ENCODE measurements around the gene STK11IP. TPM values are rescaled to one million over a fixed set of nuclear protein-coding genes. Genes with fewer than 3 reads are reported as not detected.

STK11IP gene
- total and polyA plus RNA-seq, 2 of the 13 experiments (the other 11 are each of a cell fraction or from before 2014, with no cell fraction given) = 12.8 to 24.0 TPM

- TF ChIP-seq ZFYVE20 (CRISPR knock-in tag; IDR thresholded peaks at IDR 0.05; ENCODE audit: borderline replicate concordance, low read depth) = no peak
- no peak for TF ChIP-seq LRRFIP1 (CRISPR knock-in tag; conservative IDR thresholded peaks at IDR 0.05)
- TF ChIP-seq, protein P1, sequence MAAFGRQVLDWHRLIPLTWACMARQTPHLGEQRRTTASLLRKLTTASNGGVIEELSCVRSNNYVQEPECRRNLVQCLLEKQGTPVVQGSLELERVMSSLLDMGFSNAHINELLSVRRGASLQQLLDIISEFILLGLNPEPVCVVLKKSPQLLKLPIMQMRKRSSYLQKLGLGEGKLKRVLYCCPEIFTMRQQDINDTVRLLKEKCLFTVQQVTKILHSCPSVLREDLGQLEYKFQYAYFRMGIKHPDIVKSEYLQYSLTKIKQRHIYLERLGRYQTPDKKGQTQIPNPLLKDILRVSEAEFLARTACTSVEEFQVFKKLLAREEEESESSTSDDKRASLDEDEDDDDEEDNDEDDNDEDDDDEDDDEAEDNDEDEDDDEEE (CRISPR knock-in tag; IDR thresholded peaks at IDR 0.05) = no peak
- TF ChIP-seq KLF16 (CRISPR knock-in tag; IDR thresholded peaks at IDR 0.05) = no peak; a peak in 1 of 4 replicates
- TF ChIP-seq ZNF367 (CRISPR knock-in tag; IDR thresholded peaks at IDR 0.05; ENCODE audit: borderline replicate concordance) = no peak
- no peak for TF ChIP-seq ZNF713 (CRISPR knock-in tag; IDR thresholded peaks at IDR 0.05)
- no peak for TF ChIP-seq IKZF4 (CRISPR knock-in tag; IDR thresholded peaks at IDR 0.05; ENCODE audit: borderline replicate concordance, low read depth, not compliant biosample characterization)
- TF ChIP-seq, protein P2, sequence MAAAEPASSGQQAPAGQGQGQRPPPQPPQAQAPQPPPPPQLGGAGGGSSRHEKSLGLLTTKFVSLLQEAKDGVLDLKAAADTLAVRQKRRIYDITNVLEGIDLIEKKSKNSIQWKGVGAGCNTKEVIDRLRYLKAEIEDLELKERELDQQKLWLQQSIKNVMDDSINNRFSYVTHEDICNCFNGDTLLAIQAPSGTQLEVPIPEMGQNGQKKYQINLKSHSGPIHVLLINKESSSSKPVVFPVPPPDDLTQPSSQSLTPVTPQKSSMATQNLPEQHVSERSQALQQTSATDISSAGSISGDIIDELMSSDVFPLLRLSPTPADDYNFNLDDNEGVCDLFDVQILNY (CRISPR knock-in tag; conservative IDR thresholded peaks at IDR 0.05) = no peak
- no peak for TF ChIP-seq ZNF552 (CRISPR knock-in tag; IDR thresholded peaks at IDR 0.05; ENCODE audit: borderline replicate concordance)
- no peak for TF ChIP-seq YEATS4 (CRISPR knock-in tag; IDR thresholded peaks at IDR 0.05; ENCODE audit: borderline replicate concordance)
- 0 out of 2 replicates have a peak, but pooled peaks have one; percentile 4 for TF ChIP-seq ZBTB33 (CRISPR knock-in tag; IDR thresholded peaks at IDR 0.05)
- TF ChIP-seq MED13 (CRISPR knock-in tag; IDR thresholded peaks at IDR 0.05) = 0 out of 2 replicates have a peak, but pooled peaks have one; percentile 62
- no peak for TF ChIP-seq MLX (CRISPR knock-in tag; IDR thresholded peaks at IDR 0.05)
- peak; percentile 52; the same call in 1 of the 2 replicates for TF ChIP-seq ZBTB10 (CRISPR knock-in tag; IDR thresholded peaks at IDR 0.05; ENCODE audit: borderline replicate concordance)
- no peak for TF ChIP-seq ZNF816 (CRISPR knock-in tag; IDR thresholded peaks at IDR 0.05; ENCODE audit: borderline replicate concordance)
- no peak for TF ChIP-seq MEIS2 (CRISPR knock-in tag; IDR thresholded peaks at IDR 0.05)
- TF ChIP-seq RXRA (CRISPR knock-in tag; IDR thresholded peaks at IDR 0.05) = peak; percentile 85
Observed at GRCh38 chr2:219571311-219572236, 26.1 kb upstream of the STK11IP start, which contains the start of gene OBSL1 (continued).

All from HepG2 (cell line).